H1 (cell line): ENCODE data around the gene THADA. TPM values are rescaled to one million over a fixed set of nuclear protein-coding genes. Genes with fewer than 3 reads are reported as not detected.

ENCODE experiments used
- CTCF ChIA-PET: fragments of 300-600 bp; sonication (Branson Sonifier 250); formaldehyde crosslinking; loops from one replicate; lab custom pipeline; 2021; ENCODE audit not compliant: partially characterized antibody; lab: Charles Lee
- POLR2A ChIA-PET: fragments of 300-600 bp; sonication (Branson Sonifier 250); formaldehyde crosslinking; loops from one replicate; lab custom pipeline; 2021; ENCODE audit warnings: inconsistent platforms; ENCODE audit not compliant: partially characterized antibody; lab: Charles Lee
- DNase-seq, 2 experiments: peaks; one replicate each; pipeline versions ENCODE4 v3.0.0 to v3.0.0-alpha.2; 2010 to 2022; ENCODE audit warnings: low spot score in 2 of 2, low read depth in 1 of 2, mixed read lengths in 1 of 2
- FAIRE-seq: peaks from 2 replicates; lab custom pipeline; 2011; peaks lifted over from hg19 to GRCh38; lab: Jason Lieb, UNC
- H2AFZ ChIP-seq: 2 replicates; pipeline ENCODE4 v1.8.1; 2012; ENCODE audit warnings: low read length, inconsistent platforms
- H2AK5ac ChIP-seq: 2 replicates; pipeline ENCODE4 v1.6.1; 2013; ENCODE audit warnings: low read depth, low read length
- H2BK120ac ChIP-seq: replicated peaks from 2 replicates; pipeline ENCODE3; 2013; ENCODE audit warnings: low read depth, low read length, inconsistent platforms
- H2BK12ac ChIP-seq: 2 replicates; pipeline ENCODE4 v1.6.1; 2013; ENCODE audit warnings: low read depth, low read length
- H2BK15ac ChIP-seq: 2 replicates; pipeline ENCODE4 v1.6.1; 2013; ENCODE audit warnings: low read length
- H2BK20ac ChIP-seq: 2 replicates; pipeline ENCODE4 v1.6.1; 2013; ENCODE audit warnings: low read length
- H2BK5ac ChIP-seq: 2 replicates; pipeline ENCODE4 v1.6.1; 2013; ENCODE audit warnings: low read depth, low read length
- H3K14ac ChIP-seq: 2 replicates; pipeline ENCODE4 v1.6.1; 2013; ENCODE audit warnings: inconsistent platforms; ENCODE audit not compliant: insufficient read length
- H3K18ac ChIP-seq: 2 replicates; pipeline ENCODE4 v1.6.1; 2013; ENCODE audit warnings: low read length; ENCODE audit errors: extremely low read depth
- H3K23ac ChIP-seq: 2 replicates; pipeline ENCODE4 v1.6.1; 2013; ENCODE audit warnings: inconsistent platforms; ENCODE audit not compliant: insufficient read length
- H3K23me2 ChIP-seq: 2 replicates; pipeline ENCODE4 v1.6.1; 2013; ENCODE audit warnings: low read depth, low read length
- H3K27ac ChIP-seq: 2 replicates; pipeline ENCODE4 v1.6.1; 2011; ENCODE audit warnings: low read depth, low read length, inconsistent platforms
- H3K27me3 ChIP-seq, 4 experiments: replicated peaks in 1 of 4; 1 replicate in 1 of 4; 2 replicates in 3 of 4; pipeline versions ENCODE4 v1.6.1 to v1.8.1; 2011 to 2013; ENCODE audit warnings: low read length in 3 of 4, mild to moderate bottlenecking in 3 of 4, inconsistent platforms in 2 of 4, mixed read lengths in 2 of 4, moderate library complexity in 1 of 4; ENCODE audit not compliant: control insufficient read depth in 3 of 4, insufficient read depth in 3 of 4; ENCODE audit errors: extremely low read depth in 1 of 4
- H3K36me3 ChIP-seq, 4 experiments: 2 replicates each; pipeline versions ENCODE4 v1.6.1 to v1.8.1; 2011 to 2013; ENCODE audit warnings: mild to moderate bottlenecking in 4 of 4, low read length in 3 of 4, moderate library complexity in 2 of 4, control low read depth in 1 of 4, inconsistent platforms in 1 of 4; ENCODE audit not compliant: insufficient read depth in 4 of 4, control insufficient read depth in 2 of 4
- H3K4ac ChIP-seq: replicated peaks from 2 replicates; pipeline ENCODE3; 2013; ENCODE audit warnings: low read length, low read depth, mixed read lengths, inconsistent platforms; ENCODE audit not compliant: insufficient read length
- H3K4me1 ChIP-seq, 4 experiments: replicated peaks in 1 of 4; 1 replicate in 1 of 4; 2 replicates in 3 of 4; pipeline versions ENCODE4 v1.6.1 to v1.8.1; 2011 to 2013; ENCODE audit warnings: low read length in 3 of 4, inconsistent platforms in 2 of 4, mixed read lengths in 1 of 4; ENCODE audit not compliant: insufficient read depth in 4 of 4, control insufficient read depth in 3 of 4
- H3K4me2 ChIP-seq, 2 experiments: 2 replicates each; pipeline versions ENCODE4 v1.6.1 to v1.8.1; 2011 to 2013; ENCODE audit warnings: low read depth in 2 of 2, low read length in 2 of 2, control low read depth in 1 of 2, inconsistent platforms in 1 of 2, mild to moderate bottlenecking in 1 of 2; ENCODE audit not compliant: insufficient read depth in 1 of 2
- H3K4me3 ChIP-seq, 4 experiments: fragments of 200-600, 300-600 bp in 1 of 4; sonication (generic), shearing (Covaris generic), sonication (Bioruptor Twin) in 1 of 4; 2 replicates each; pipeline versions ENCODE4 v1.5.1 to v1.8.1; 2011 to 2016; ENCODE audit warnings: low read length in 4 of 4, low read depth in 3 of 4, control low read depth in 2 of 4, inconsistent platforms in 2 of 4, mild to moderate bottlenecking in 2 of 4, mixed read lengths in 1 of 4, moderate library complexity in 1 of 4; ENCODE audit not compliant: insufficient read depth in 2 of 4; ENCODE audit errors: extremely low read depth in 1 of 4
- H3K56ac ChIP-seq: replicated peaks from 2 replicates; pipeline ENCODE3; 2013; ENCODE audit warnings: low read depth, mild to moderate bottlenecking, mixed read lengths, low read length, inconsistent platforms; ENCODE audit not compliant: insufficient read length
- H3K79me1 ChIP-seq: 2 replicates; pipeline ENCODE4 v1.6.1; 2013; ENCODE audit warnings: low read depth, low read length, control low read depth
- H3K79me2 ChIP-seq, 2 experiments: 2 replicates each; pipeline versions ENCODE4 v1.6.1 to v1.8.1; 2012 to 2013; ENCODE audit warnings: low read length in 2 of 2, mild to moderate bottlenecking in 2 of 2, inconsistent platforms in 1 of 2; ENCODE audit not compliant: insufficient read depth in 2 of 2, control insufficient read depth in 1 of 2
- H3K9ac ChIP-seq, 4 experiments: replicated peaks in 1 of 4; 1 replicate in 1 of 4; 2 replicates in 3 of 4; pipeline versions ENCODE4 v1.6.1 to v1.8.1; 2011 to 2013; ENCODE audit warnings: low read depth in 3 of 4, low read length in 3 of 4, control low read depth in 2 of 4, mild to moderate bottlenecking in 2 of 4, moderate library complexity in 2 of 4, inconsistent platforms in 1 of 4; ENCODE audit errors: extremely low read depth in 1 of 4
- H3K9me3 ChIP-seq, 2 experiments: 2 replicates each; pipeline versions ENCODE4 v1.6.1 to v1.8.1; 2012 to 2013; ENCODE audit warnings: mild to moderate bottlenecking in 2 of 2, moderate library complexity in 2 of 2, control low read depth in 1 of 2, inconsistent platforms in 1 of 2, low read depth in 1 of 2, low read length in 1 of 2, mixed read lengths in 1 of 2; ENCODE audit not compliant: insufficient read depth in 2 of 2
- H4K20me1 ChIP-seq, 2 experiments: replicated peaks in 1 of 2; 2 replicates each; pipeline versions ENCODE3 to v1.8.1; 2011 to 2013; ENCODE audit warnings: inconsistent platforms in 2 of 2, low read length in 2 of 2, mild to moderate bottlenecking in 1 of 2; ENCODE audit not compliant: insufficient read depth in 2 of 2, control insufficient read depth in 1 of 2
- H4K5ac ChIP-seq: 2 replicates; pipeline ENCODE4 v1.6.1; 2013; ENCODE audit warnings: low read length, low read depth, mixed read lengths, inconsistent platforms; ENCODE audit not compliant: insufficient read length
- H4K8ac ChIP-seq: 2 replicates; pipeline ENCODE4 v1.8.0; 2013; ENCODE audit warnings: mild to moderate bottlenecking, moderate library complexity, low read length, inconsistent platforms; ENCODE audit not compliant: insufficient read depth; ENCODE audit errors: extremely low read depth
- H4K91ac ChIP-seq: replicated peaks from 2 replicates; pipeline ENCODE3; 2013; ENCODE audit warnings: low read length, mixed read lengths, inconsistent platforms; ENCODE audit not compliant: insufficient read length
- BRCA1 ChIP-seq: IDR thresholded peaks from 2 replicates; pipeline ENCODE4 v1.6.1; 2012; ENCODE audit warnings: low read depth, low read length, improper control_type of control experiment
- CBX5 ChIP-seq: fragments of 300-800, 300-1000 bp; sonication (generic); IDR thresholded peaks from 2 replicates; pipeline ENCODE4 v1.7.1; 2016; ENCODE audit warnings: antibody characterized with exemption, low read length, low read depth
- CBX8 ChIP-seq: fragments of 300-800, 300-1000 bp; sonication (generic); IDR thresholded peaks from 2 replicates; pipeline ENCODE4 v1.7.1; 2016; ENCODE audit warnings: low read depth, low read length, borderline replicate concordance
- E2F6 ChIP-seq: IDR thresholded peaks from 2 replicates; pipeline ENCODE4 v1.6.1; 2012; ENCODE audit warnings: inconsistent platforms
- JUND ChIP-seq: IDR thresholded peaks from 2 replicates; pipeline ENCODE4 v1.6.1; 2011; ENCODE audit warnings: mild to moderate bottlenecking, improper control_type of control experiment, low read length
- KDM4A ChIP-seq: IDR thresholded peaks from one replicate; pipeline ENCODE4 v1.7.1; 2012; ENCODE audit warnings: low read depth, mild to moderate bottlenecking, moderate library complexity, low read length, inconsistent platforms; ENCODE audit not compliant: severe bottlenecking
- RBBP5 ChIP-seq: IDR thresholded peaks from 2 replicates; pipeline ENCODE4 v1.7.1; 2012; ENCODE audit warnings: low read depth, mild to moderate bottlenecking, inconsistent platforms, low read length, moderate library complexity, borderline replicate concordance
- SAP30 ChIP-seq: fragments of 300-600 bp; sonication (generic); IDR thresholded peaks from 2 replicates; pipeline ENCODE4 v1.7.1; 2012; ENCODE audit warnings: low read length, moderate library complexity, mild to moderate bottlenecking, inconsistent platforms; ENCODE audit not compliant: insufficient read depth, insufficient replicate concordance
- SIRT6 ChIP-seq: IDR thresholded peaks from one replicate; pipeline ENCODE4 v1.7.1; 2012; ENCODE audit warnings: low read length, inconsistent platforms
- TAF1 ChIP-seq: IDR thresholded peaks from 2 replicates; pipeline ENCODE4 v1.6.1; 2011; ENCODE audit warnings: mild to moderate bottlenecking, low read depth, low read length
- YY1 ChIP-seq: IDR thresholded peaks from 2 replicates; pipeline ENCODE4 v1.6.1; 2011; ENCODE audit warnings: low read depth, mild to moderate bottlenecking, low read length
- WGBS, 2 experiments: shearing (Covaris generic) in 1 of 2; methylation state at CpG; one replicate each; pipeline versions ENCODE4 v1.1.6 to v1.1.7; 2013 to 2015; ENCODE audit warnings: low lambda C conversion rate in 2 of 2, mixed read lengths in 2 of 2, inconsistent platforms in 1 of 2, low coverage in 1 of 2, missing lambda C conversion rate in 1 of 2; ENCODE audit not compliant: insufficient replicate concordance in 2 of 2, insufficient coverage in 1 of 2, insufficient read length in 1 of 2; ENCODE audit errors: extremely low coverage in 1 of 2, missing lambda C conversion rate in 1 of 2; 5-methylcytosine and 5-hydroxymethylcytosine counted together
- polyA plus RNA-seq, 7 experiments: library from polyadenylated mRNA; depleted of rRNA in 3 of 7; stranded (reverse) in 5 of 7; unstranded in 2 of 7; fragments of >200 nt in 5 of 7; fragments of 200-250 nt in 2 of 7; gene quantifications; 1 replicate in 5 of 7; 2 replicates in 1 of 7; 4 replicates in 1 of 7; pipeline versions ENCODE4 v1.2.1 to v1.2.3, GENCODE V29; 2011 to 2013; ENCODE audit warnings: missing spikeins in 2 of 7, mixed read lengths in 2 of 7
- total RNA-seq: library from RNA; stranded (reverse); fragmentation: NEBNext Ultra II Directional; extraction: Animal tissue kit (Norgen Biotek cat#: 25700); gene quantifications from 2 replicates; pipeline ENCODE4 v1.2.1, GENCODE V29; 2021

Gene THADA
- total and polyA plus RNA-seq, 2 of the 8 experiments (the other 6 are each of a cell fraction or from before 2014, with no cell fraction given) = 22.4 to 26.8 TPM

DNA sequence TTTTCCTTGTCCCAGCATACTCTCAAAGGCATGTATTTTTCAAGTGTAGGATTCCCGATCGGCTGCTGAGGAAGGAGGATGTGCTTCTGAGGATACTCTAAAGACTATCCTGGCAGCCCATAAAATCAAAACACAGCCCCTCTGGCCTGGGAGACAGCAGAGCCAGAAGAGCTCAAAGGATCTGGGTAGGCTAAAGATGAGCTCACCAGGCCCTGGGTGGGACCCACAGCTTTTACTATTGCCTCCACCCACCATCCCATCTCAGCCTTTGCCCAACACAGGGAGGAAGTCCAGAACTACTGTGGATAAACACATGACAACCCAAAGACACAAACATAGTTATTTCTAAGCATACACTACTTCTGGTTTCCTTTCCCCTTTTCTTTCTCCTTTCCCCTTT is 290.3 kb downstream of the THADA start:
- H2BK20ac ChIP-seq = no peak overlapping the region
- no peak overlapping the region for H3K9ac ChIP-seq
- H4K91ac ChIP-seq = no peak overlapping the region
- H2BK15ac ChIP-seq = no peak overlapping the region
- no peak overlapping the region for H3K14ac ChIP-seq
- WGBS, 2 experiments = 85% methylated on average over 2 of the region's 2 CpGs; no CpG with 5 or more reads in 1 of the 2 experiments
- H3K18ac ChIP-seq = no peak overlapping the region
- ChIA-PET CTCF (interaction anchor here (0.6 kb wide), 1 partner anchor 34 kb away, joined by 3 read pairs; no protein-coding TSS in a partner anchor), POLR2A (no interaction called here)
- no peak overlapping the region for H2AFZ ChIP-seq
- H4K8ac ChIP-seq = no peak overlapping the region
- no peak overlapping the region for H3K4ac ChIP-seq
- no peak for FAIRE-seq
- H3K23ac ChIP-seq = no peak overlapping the region
- no peak overlapping the region for H3K4me2 ChIP-seq
- H3K23me2 ChIP-seq = no peaks in the 10 kb centered on the region
- no peak overlapping the region for H3K4me3 ChIP-seq
- H3K27me3 ChIP-seq = no peaks in the 10 kb centered on the region
- no peak overlapping the region for H2BK5ac ChIP-seq
- H3K36me3 ChIP-seq = no peaks in the 10 kb centered on the region
- no peak overlapping the region for H3K27ac ChIP-seq
- DNase-seq = no peak
- H2BK120ac ChIP-seq = no peak overlapping the region
- no peaks in the 10 kb centered on the region for H3K79me1 ChIP-seq
- no peaks in the 10 kb centered on the region for H3K4me1 ChIP-seq
- H2AK5ac ChIP-seq = no peak overlapping the region
- no peak overlapping the region for H4K5ac ChIP-seq
- no peak overlapping the region for H2BK12ac ChIP-seq
- no peaks in the 10 kb centered on the region for H4K20me1 ChIP-seq
- no peaks in the 10 kb centered on the region for H3K9me3 ChIP-seq
- H3K56ac ChIP-seq = no peak overlapping the region
- H3K79me2 ChIP-seq = no peaks in the 10 kb centered on the region
- no peak for TF ChIP-seq SIRT6
- no peak for TF ChIP-seq TAF1
- TF ChIP-seq JUND = no peak
- TF ChIP-seq SAP30 = no peak
- TF ChIP-seq CBX8 = no peak
- no peak for TF ChIP-seq E2F6
- TF ChIP-seq BRCA1 = no peak
- TF ChIP-seq CBX5 = no peak
- no peak for TF ChIP-seq RBBP5
- TF ChIP-seq YY1 = no peak
- no peak for TF ChIP-seq KDM4A
